MM.1S (cell line): ENCODE data around the gene LCT.
"Not testable (repeated sequence)": the region's sequence is repeated elsewhere in the genome, so short reads cannot be mapped to it uniquely, and the experiment has no call there.

ENCODE experiments used
- DNase-seq: peaks from one replicate; pipeline ENCODE4 v3.0.0-alpha.2; 2015
- H2AFZ ChIP-seq: fragments of 300-600 bp; sonication (generic); 2 replicates; pipeline ENCODE4 v1.6.0; 2016; ENCODE audit warnings: antibody characterized with exemption, low read length
- H3F3A ChIP-seq: fragments of 300-600 bp; sonication (generic); 2 replicates; pipeline ENCODE4 v1.6.1; 2016; ENCODE audit warnings: mild to moderate bottlenecking, antibody characterized with exemption, low read length, moderate library complexity, mixed read lengths; ENCODE audit not compliant: insufficient read depth
- H3K27ac ChIP-seq: fragments of 300-600 bp; sonication (generic); 2 replicates; pipeline ENCODE4 v1.5.1; 2016; ENCODE audit warnings: mild to moderate bottlenecking, low read length
- H3K27me3 ChIP-seq: fragments of 300-600 bp; sonication (generic); replicated peaks from 2 replicates; pipeline ENCODE4 v1.6.0; 2016; ENCODE audit warnings: low read length; ENCODE audit not compliant: insufficient read depth
- H3K36me3 ChIP-seq: fragments of 300-600 bp; sonication (generic); replicated peaks from 2 replicates; pipeline ENCODE4 v1.6.1; 2016; ENCODE audit warnings: mild to moderate bottlenecking, low read length, mixed read lengths; ENCODE audit not compliant: insufficient read depth
- H3K4me1 ChIP-seq: fragments of 300-600 bp; sonication (generic); 2 replicates; pipeline ENCODE4 v1.6.1; 2016; ENCODE audit warnings: low read length, mixed read lengths
- H3K4me2 ChIP-seq: fragments of 300-600 bp; sonication (generic); 2 replicates; pipeline ENCODE4 v1.6.0; 2016; ENCODE audit warnings: low read depth, low read length
- H3K4me3 ChIP-seq: fragments of 300-600 bp; sonication (generic); 2 replicates; pipeline ENCODE4 v1.5.1; 2016; ENCODE audit warnings: low read length, mixed read lengths
- H3K79me2 ChIP-seq: fragments of 300-600 bp; sonication (generic); 2 replicates; pipeline ENCODE4 v1.6.1; 2016; ENCODE audit warnings: mixed run types, low read length, mixed read lengths
- H3K9ac ChIP-seq: fragments of 300-600 bp; sonication (generic); 2 replicates; pipeline ENCODE4 v1.6.1; 2016; ENCODE audit warnings: low read length, mixed read lengths
- H3K9me2 ChIP-seq: fragments of 300-600 bp; sonication (generic); replicated peaks from 2 replicates; pipeline ENCODE4 v1.6.1; 2016; ENCODE audit warnings: mild to moderate bottlenecking, low read length, mixed read lengths; ENCODE audit not compliant: insufficient read depth
- H3K9me3 ChIP-seq: fragments of 300-600 bp; sonication (generic); replicated peaks from 2 replicates; pipeline ENCODE4 v1.6.1; 2016; ENCODE audit warnings: mild to moderate bottlenecking, low read length, mixed read lengths; ENCODE audit not compliant: insufficient read depth
- H4K20me1 ChIP-seq: fragments of 300-600 bp; sonication (generic); 2 replicates; pipeline ENCODE4 v1.6.1; 2016; ENCODE audit warnings: mild to moderate bottlenecking, low read length, moderate library complexity, mixed read lengths; ENCODE audit not compliant: insufficient read depth
- EZH2 ChIP-seq: fragments of 300-600 bp; sonication (generic); optimal IDR thresholded peaks from 2 replicates; pipeline ENCODE3; 2017; ENCODE audit warnings: low read depth, mild to moderate bottlenecking, antibody characterized with exemption, low read length, mixed read lengths
- EZH2phosphoT487 ChIP-seq: fragments of 300-600 bp; sonication (generic); IDR thresholded peaks from 2 replicates; pipeline ENCODE4 v1.6.1; 2018; ENCODE audit warnings: antibody characterized with exemption, low read length
- TF ChIP-seq, protein P1 (sequence below): fragments of 300-600 bp; sonication (generic); IDR thresholded peaks from 2 replicates; pipeline ENCODE4 v1.5.1; 2016; ENCODE audit warnings: antibody characterized with exemption, low read length, mixed read lengths

Gene LCT

GRCh38 chr2:135812907-135813511 lies 24.0 kb downstream of the LCT start:
- TF ChIP-seq, protein P1, sequence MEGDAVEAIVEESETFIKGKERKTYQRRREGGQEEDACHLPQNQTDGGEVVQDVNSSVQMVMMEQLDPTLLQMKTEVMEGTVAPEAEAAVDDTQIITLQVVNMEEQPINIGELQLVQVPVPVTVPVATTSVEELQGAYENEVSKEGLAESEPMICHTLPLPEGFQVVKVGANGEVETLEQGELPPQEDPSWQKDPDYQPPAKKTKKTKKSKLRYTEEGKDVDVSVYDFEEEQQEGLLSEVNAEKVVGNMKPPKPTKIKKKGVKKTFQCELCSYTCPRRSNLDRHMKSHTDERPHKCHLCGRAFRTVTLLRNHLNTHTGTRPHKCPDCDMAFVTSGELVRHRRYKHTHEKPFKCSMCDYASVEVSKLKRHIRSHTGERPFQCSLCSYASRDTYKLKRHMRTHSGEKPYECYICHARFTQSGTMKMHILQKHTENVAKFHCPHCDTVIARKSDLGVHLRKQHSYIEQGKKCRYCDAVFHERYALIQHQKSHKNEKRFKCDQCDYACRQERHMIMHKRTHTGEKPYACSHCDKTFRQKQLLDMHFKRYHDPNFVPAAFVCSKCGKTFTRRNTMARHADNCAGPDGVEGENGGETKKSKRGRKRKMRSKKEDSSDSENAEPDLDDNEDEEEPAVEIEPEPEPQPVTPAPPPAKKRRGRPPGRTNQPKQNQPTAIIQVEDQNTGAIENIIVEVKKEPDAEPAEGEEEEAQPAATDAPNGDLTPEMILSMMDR: no peak
- no peak for TF ChIP-seq EZH2
- no peak for TF ChIP-seq EZH2phosphoT487
- no peaks in the 10 kb centered on the region for H3K27me3 ChIP-seq
- no peaks in the 10 kb centered on the region for H4K20me1 ChIP-seq

DNA sequence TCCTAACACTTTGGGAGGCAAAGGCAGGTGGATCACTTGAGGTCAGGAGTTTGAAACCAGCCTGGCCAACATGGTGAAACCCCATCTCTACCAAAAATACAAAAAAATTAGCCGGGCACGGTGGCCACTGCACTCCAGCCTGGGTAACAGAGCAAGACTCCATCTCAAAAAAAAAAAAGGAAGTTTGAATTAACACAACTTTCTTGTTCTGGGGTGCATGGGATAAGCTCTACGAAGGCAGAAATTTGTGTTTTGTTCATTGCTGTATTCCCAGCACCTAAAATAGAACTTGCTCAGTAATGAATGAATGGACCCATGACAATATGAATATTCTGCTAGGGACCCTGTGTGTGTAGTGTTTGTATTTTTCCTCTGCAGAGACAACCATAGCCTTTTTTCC lies 29.1 kb downstream of the LCT start:
- not testable (repeated sequence) for H3K4me2 ChIP-seq, H3K9me2 ChIP-seq, H4K20me1 ChIP-seq, DNase-seq, H3K27me3 ChIP-seq, H3K36me3 ChIP-seq, H3K4me3 ChIP-seq, H3K9ac ChIP-seq, H3K79me2 ChIP-seq, H2AFZ ChIP-seq, H3K4me1 ChIP-seq, H3K27ac ChIP-seq, H3F3A ChIP-seq, H3K9me3 ChIP-seq

More at GRCh38 chr2:135812907-135813511, 24.0 kb downstream of the LCT start:
- no peak overlapping the region for H3K4me3 ChIP-seq
- H3F3A ChIP-seq: no peaks in the 10 kb centered on the region
- H3K27ac ChIP-seq: no peak overlapping the region
- H3K79me2 ChIP-seq: no peaks in the 10 kb centered on the region
- H3K9ac ChIP-seq: no peak overlapping the region
- H3K9me3 ChIP-seq: no peaks in the 10 kb centered on the region
- no peak for DNase-seq
- no peak overlapping the region for H2AFZ ChIP-seq
- H3K36me3 ChIP-seq: no peaks in the 10 kb centered on the region
- no peaks in the 10 kb centered on the region for H3K4me1 ChIP-seq
- H3K4me2 ChIP-seq: no peak overlapping the region
- H3K9me2 ChIP-seq: no peaks in the 10 kb centered on the region

- DNase-seq: no peak
- Histone ChIP-seq H3K4me2 (no peak overlapping the region), H3K36me3 (no peaks in the 10 kb centered on the region), H3K79me2 (no peaks in the 10 kb centered on the region), H3K4me1 (no peaks in the 10 kb centered on the region), H3K9me2 (no peaks in the 10 kb centered on the region), H2AFZ (no peak overlapping the region), H3K9ac (no peak overlapping the region), H3K27me3 (no peaks in the 10 kb centered on the region), H4K20me1 (no peaks in the 10 kb centered on the region), H3K27ac (no peak overlapping the region), H3K9me3 (no peaks in the 10 kb centered on the region), H3K4me3 (no peak overlapping the region), H3F3A (no peaks in the 10 kb centered on the region)
- no peak for TF ChIP-seq EZH2phosphoT487
- TF ChIP-seq, protein P1: no peak
- no peak for TF ChIP-seq EZH2
Measured at GRCh38 chr2:135803278-135803677, 33.7 kb downstream of the LCT start.

GRCh38 chr2:135802350-135802749 lies 34.6 kb downstream of the LCT start:
- Histone ChIP-seq H2AFZ (no peak overlapping the region), H3K4me1 (no peaks in the 10 kb centered on the region)
- no peak for TF ChIP-seq EZH2phosphoT487
- TF ChIP-seq, protein P1: no peak
- TF ChIP-seq EZH2: no peak

More at GRCh38 chr2:135802350-135802749, 34.6 kb downstream of the LCT start:
- no peak overlapping the region for H3K4me3 ChIP-seq
- no peak for DNase-seq
- H4K20me1 ChIP-seq: no peaks in the 10 kb centered on the region
- no peak overlapping the region for H3K9ac ChIP-seq
- no peaks in the 10 kb centered on the region for H3K9me3 ChIP-seq
- H3K27me3 ChIP-seq: no peaks in the 10 kb centered on the region
- no peak overlapping the region for H3K4me2 ChIP-seq
- H3K79me2 ChIP-seq: no peaks in the 10 kb centered on the region
- no peaks in the 10 kb centered on the region for H3K9me2 ChIP-seq
- H3K27ac ChIP-seq: no peak overlapping the region
- H3K36me3 ChIP-seq: no peaks in the 10 kb centered on the region
- no peaks in the 10 kb centered on the region for H3F3A ChIP-seq
